H9 (cell line): Measurements from ENCODE around the gene PDZRN4. TPM values are rescaled to one million over a fixed set of nuclear protein-coding genes. Genes with fewer than 3 reads are reported as not detected.

Experiments
- DNase-seq: peaks from one replicate; pipeline ENCODE4 v3.0.0-alpha.2; 2017
- H2AFZ ChIP-seq: one replicate; pipeline ENCODE4 v1.6.1; 2013; ENCODE audit warnings: mild to moderate bottlenecking, low read length, control low read depth, moderate library complexity
- H2AK5ac ChIP-seq: 2 replicates; pipeline ENCODE4 v1.6.1; 2013; ENCODE audit warnings: low read length, control low read depth, mixed read lengths; ENCODE audit not compliant: insufficient read length
- H2BK120ac ChIP-seq: one replicate; pipeline ENCODE4 v1.6.1; 2013; ENCODE audit warnings: low read depth, mild to moderate bottlenecking, low read length, control low read depth, inconsistent platforms; ENCODE audit not compliant: poor library complexity, severe bottlenecking
- H2BK12ac ChIP-seq: 2 replicates; pipeline ENCODE4 v1.6.1; 2013; ENCODE audit warnings: low read length, control low read depth, mixed read lengths, low read depth; ENCODE audit not compliant: insufficient read length
- H2BK15ac ChIP-seq: 2 replicates; pipeline ENCODE4 v1.6.1; 2013; ENCODE audit warnings: low read depth, low read length, control low read depth
- H2BK20ac ChIP-seq: one replicate; pipeline ENCODE4 v1.6.1; 2013; ENCODE audit warnings: low read depth, mild to moderate bottlenecking, low read length, control low read depth, inconsistent platforms; ENCODE audit not compliant: poor library complexity, severe bottlenecking
- H2BK5ac ChIP-seq: 2 replicates; pipeline ENCODE4 v1.6.1; 2013; ENCODE audit warnings: low read length, control low read depth, mixed read lengths; ENCODE audit not compliant: insufficient read length
- H3K14ac ChIP-seq: 2 replicates; pipeline ENCODE4 v1.6.1; 2013; ENCODE audit warnings: low read length, control low read depth; ENCODE audit not compliant: insufficient read depth
- H3K18ac ChIP-seq: 2 replicates; pipeline ENCODE4 v1.6.1; 2013; ENCODE audit warnings: low read depth, mild to moderate bottlenecking, mixed read lengths, low read length, control low read depth; ENCODE audit not compliant: insufficient read length
- H3K23ac ChIP-seq: 2 replicates; pipeline ENCODE4 v1.6.1; 2013; ENCODE audit warnings: low read length, control low read depth, mixed read lengths, low read depth; ENCODE audit not compliant: insufficient read length
- H3K23me2 ChIP-seq: 2 replicates; pipeline ENCODE4 v1.6.1; 2013; ENCODE audit warnings: low read depth, mild to moderate bottlenecking, mixed read lengths, low read length, control low read depth; ENCODE audit not compliant: insufficient read length, poor library complexity, severe bottlenecking
- H3K27ac ChIP-seq: 2 replicates; pipeline ENCODE4 v1.5.1; 2013; ENCODE audit warnings: low read length, control low read depth, mixed read lengths, low read depth; ENCODE audit not compliant: insufficient read length
- H3K27me3 ChIP-seq: 2 replicates; pipeline ENCODE4 v1.6.1; 2013; ENCODE audit warnings: low read length, control low read depth, inconsistent platforms; ENCODE audit not compliant: insufficient read depth
- H3K4ac ChIP-seq: 2 replicates; pipeline ENCODE4 v1.6.1; 2013; ENCODE audit warnings: low read depth, mild to moderate bottlenecking, control low read depth, inconsistent platforms, low read length, moderate library complexity
- H3K4me1 ChIP-seq: 2 replicates; pipeline ENCODE4 v1.6.1; 2013; ENCODE audit warnings: low read length, control low read depth, inconsistent platforms; ENCODE audit not compliant: insufficient read depth
- H3K4me2 ChIP-seq: 2 replicates; pipeline ENCODE4 v1.6.1; 2013; ENCODE audit warnings: low read length, control low read depth, mixed read lengths; ENCODE audit not compliant: insufficient read length, insufficient read depth
- H3K56ac ChIP-seq: 2 replicates; pipeline ENCODE4 v1.6.1; 2013; ENCODE audit warnings: low read depth, mild to moderate bottlenecking, mixed read lengths, low read length, control low read depth; ENCODE audit not compliant: insufficient read length
- H3K79me1 ChIP-seq: 2 replicates; pipeline ENCODE4 v1.6.1; 2013; ENCODE audit warnings: low read depth, mild to moderate bottlenecking, moderate library complexity, low read length, control low read depth, inconsistent platforms; ENCODE audit not compliant: insufficient read depth, poor library complexity, severe bottlenecking
- H3K79me2 ChIP-seq: 2 replicates; pipeline ENCODE4 v1.6.1; 2013; ENCODE audit warnings: low read length, control low read depth, inconsistent platforms; ENCODE audit not compliant: insufficient read depth
- H3K9ac ChIP-seq: 2 replicates; pipeline ENCODE4 v1.6.1; 2013; ENCODE audit warnings: low read length, control low read depth, mixed read lengths; ENCODE audit not compliant: insufficient read length; ENCODE audit errors: extremely low read depth
- H3K9me3 ChIP-seq: one replicate; pipeline ENCODE4 v1.6.1; 2013; ENCODE audit warnings: low read depth, low read length, inconsistent platforms; ENCODE audit not compliant: control insufficient read depth
- H3T11ph ChIP-seq: one replicate; pipeline ENCODE4 v1.6.1; 2013; ENCODE audit warnings: mild to moderate bottlenecking, low read length, control low read depth, inconsistent platforms
- H4K20me1 ChIP-seq: one replicate; pipeline ENCODE4 v1.6.1; 2013; ENCODE audit not compliant: control insufficient read depth, insufficient read length, insufficient read depth
- H4K5ac ChIP-seq: 2 replicates; pipeline ENCODE4 v1.6.1; 2013; ENCODE audit warnings: low read depth, mild to moderate bottlenecking, mixed read lengths, low read length, control low read depth; ENCODE audit not compliant: insufficient read length
- H4K8ac ChIP-seq: replicated peaks from 2 replicates; pipeline ENCODE4 v1.6.1; 2013; ENCODE audit warnings: low read length, control low read depth, mixed read lengths, low read depth; ENCODE audit not compliant: insufficient read length
- H4K91ac ChIP-seq: 2 replicates; pipeline ENCODE4 v1.6.1; 2013; ENCODE audit warnings: low read depth, mild to moderate bottlenecking, moderate library complexity, mixed read lengths, low read length, control low read depth; ENCODE audit not compliant: insufficient read length
- H3K27ac Mint-ChIP-seq, 3 experiments: 2 replicates in 2 of 3; 3 replicates in 1 of 3; pipeline ENCODE4 v1.8.0; 2020 to 2021; ENCODE audit warnings: mixed read lengths in 3 of 3, mild to moderate bottlenecking in 1 of 3, moderate library complexity in 1 of 3
- H3K27me3 Mint-ChIP-seq: 2 replicates; pipeline ENCODE4 v1.8.0; 2021; ENCODE audit warnings: low read depth, mild to moderate bottlenecking, moderate library complexity, mixed read lengths
- H3K36me3 Mint-ChIP-seq, 3 experiments: 2 replicates in 2 of 3; 3 replicates in 1 of 3; pipeline ENCODE4 v1.8.0; 2020 to 2021; ENCODE audit warnings: low read depth in 3 of 3, mixed read lengths in 3 of 3; ENCODE audit not compliant: insufficient read depth in 1 of 3
- H3K4me1 Mint-ChIP-seq, 2 experiments: 2 replicates each; pipeline ENCODE4 v1.8.0; 2020; ENCODE audit warnings: mixed read lengths in 2 of 2
- H3K4me3 Mint-ChIP-seq, 2 experiments: 2 replicates in 1 of 2; 3 replicates in 1 of 2; pipeline ENCODE4 v1.8.0; 2020 to 2021; ENCODE audit warnings: mild to moderate bottlenecking in 2 of 2, mixed read lengths in 2 of 2, moderate library complexity in 1 of 2
- H3K9me3 Mint-ChIP-seq, 2 experiments: 2 replicates in 1 of 2; 3 replicates in 1 of 2; pipeline ENCODE4 v1.8.0; 2020; ENCODE audit warnings: mild to moderate bottlenecking in 2 of 2, mixed read lengths in 2 of 2, moderate library complexity in 1 of 2
- CTCF ChIP-seq: fragments of 200-600 bp; sonication (generic); conservative IDR thresholded peaks from 3 replicates; pipeline ENCODE4 v1.8.0; 2021; ENCODE audit warnings: antibody characterized with exemption, mild to moderate bottlenecking
- total RNA-seq: library from RNA; stranded (reverse); gene quantifications from 2 replicates; pipeline ENCODE4 v1.2.1, GENCODE V29; 2021

Gene PDZRN4
- total RNA-seq, 1 experiment from 2014 or later = not detected

GRCh38 chr12:41380878-41381277 is 192.8 kb downstream of the PDZRN4 start:
- no peaks in the 10 kb centered on the region for H3K79me2 ChIP-seq
- H4K91ac ChIP-seq = no peak overlapping the region
- H2AK5ac ChIP-seq = no peak overlapping the region
- no peak overlapping the region for H3K4ac ChIP-seq
- no peaks in the 10 kb centered on the region; a peak in 1 of 4 replicates for H3K4me1 Mint-ChIP-seq
- no peak overlapping the region for H3K18ac ChIP-seq
- no peak overlapping the region for H2BK15ac ChIP-seq
- no peaks in the 10 kb centered on the region for H3K79me1 ChIP-seq
- no peaks in the 10 kb centered on the region for H3K27me3 Mint-ChIP-seq
- H3K4me1 ChIP-seq = no peaks in the 10 kb centered on the region
- no peak overlapping the region for H2BK120ac ChIP-seq
- no peaks in the 10 kb centered on the region for H3K9me3 ChIP-seq
- H3K27ac ChIP-seq = no peak overlapping the region
- H3K36me3 Mint-ChIP-seq = peaks cover 6 to 10% (median 7%) of the 10 kb centered on the region in 3 experiments; a peak in 5 of 7 replicates
- no peak for TF ChIP-seq CTCF
- H3K14ac ChIP-seq = no peak overlapping the region
- no peaks in the 10 kb centered on the region for H4K20me1 ChIP-seq
- no peak overlapping the region for H3K27ac Mint-ChIP-seq
- no peak overlapping the region for H3K23ac ChIP-seq
- H3K56ac ChIP-seq = no peak overlapping the region
- no peak overlapping the region for H3K4me3 Mint-ChIP-seq
- H3K27me3 ChIP-seq = no peaks in the 10 kb centered on the region; the same call in 1 of the 2 replicates
- H3T11ph ChIP-seq = no peak overlapping the region
- DNase-seq = no peak
- no peak overlapping the region for H3K4me2 ChIP-seq
- no peak overlapping the region for H4K5ac ChIP-seq
- H2BK5ac ChIP-seq = no peak overlapping the region
- no peaks in the 10 kb centered on the region for H3K23me2 ChIP-seq
- no peak overlapping the region for H2BK20ac ChIP-seq
- peaks cover 13 to 28% of the 10 kb centered on the region in 2 experiments for H3K9me3 Mint-ChIP-seq
- no peak overlapping the region for H4K8ac ChIP-seq
- no peak overlapping the region for H3K9ac ChIP-seq
- H2BK12ac ChIP-seq = no peak overlapping the region
- no peak overlapping the region for H2AFZ ChIP-seq
